Lower lobe of right lung (tissue), 2 donors: ENCODE results near the gene MICOS13. TPM values are rescaled to one million over a fixed set of nuclear protein-coding genes. Genes with fewer than 3 reads are reported as not detected.

Experiments
- ATAC-seq, 2 donors: fragments of 200-7000 bp; cut with Tn5 transposase; one replicate each; pipeline ENCODE4 v1.9.1; 2020 to 2022; ENCODE audit warnings: mild to moderate bottlenecking in 2 of 2, moderate library complexity in 2 of 2
- DNase-seq: peaks from one replicate; pipeline ENCODE4 v3.0.0-alpha.2; 2020
- H3K27ac ChIP-seq: fragments of 200-600 bp; one replicate; pipeline ENCODE4 v1.8.0; 2022
- H3K27me3 ChIP-seq: fragments of 200-600 bp; one replicate; pipeline ENCODE4 v1.8.0; 2022; ENCODE audit warnings: low read depth
- H3K36me3 ChIP-seq: fragments of 200-600 bp; one replicate; pipeline ENCODE4 v1.8.0; 2022; ENCODE audit warnings: mild to moderate bottlenecking
- H3K4me1 ChIP-seq: fragments of 200-600 bp; one replicate; pipeline ENCODE4 v1.8.0; 2022
- H3K4me3 ChIP-seq: fragments of 200-600 bp; one replicate; pipeline ENCODE4 v1.8.0; 2022; ENCODE audit warnings: mild to moderate bottlenecking
- H3K9me3 ChIP-seq: fragments of 200-600 bp; one replicate; pipeline ENCODE4 v1.8.0; 2022
- intact Hi-C: fragments of 100-400 bp; cut with DNase I; formaldehyde crosslinking; loops from one replicate; pipeline ENCODE4 v1.11.0; 2022
- total RNA-seq: library from RNA; stranded (reverse); fragmentation: NEBNext Ultra II Directional; extraction: Animal tissue kit (Norgen Biotek cat#: 25700); gene quantifications from one replicate; pipeline ENCODE4 v1.2.1, GENCODE V29; 2021
- TF ChIP-seq, protein P1 (sequence below): fragments of 200-600 bp; IDR thresholded peaks from one replicate; pipeline ENCODE4 v1.8.0; 2022; ENCODE audit warnings: antibody characterized with exemption, mild to moderate bottlenecking
- donor health status: DM: no; HTN: yes; CAD: no; lungs with severe emphysema.

Gene MICOS13
- total RNA-seq, 1 donor from 2014 or later: 42.7 TPM

DNA sequence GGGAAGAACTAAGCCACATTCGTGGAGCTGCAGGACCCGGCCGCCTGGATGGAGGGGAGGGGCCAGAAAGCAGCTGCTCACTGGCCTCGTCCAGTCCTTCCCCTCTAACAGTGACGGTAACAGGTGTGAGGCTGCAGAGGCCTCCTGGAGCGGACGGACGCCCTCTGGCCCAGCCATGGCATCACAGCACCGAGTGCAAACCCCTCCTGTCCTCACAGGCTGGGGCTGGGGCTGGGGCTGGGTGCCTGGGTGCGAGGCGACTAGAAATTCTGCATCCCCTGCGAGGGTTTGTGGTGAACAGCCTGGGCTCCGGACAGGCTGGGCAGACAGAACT is 3.6 kb downstream of the MICOS13 start:
- DNase-seq: no peak
- intact Hi-C loops: no loop called here

DNA sequence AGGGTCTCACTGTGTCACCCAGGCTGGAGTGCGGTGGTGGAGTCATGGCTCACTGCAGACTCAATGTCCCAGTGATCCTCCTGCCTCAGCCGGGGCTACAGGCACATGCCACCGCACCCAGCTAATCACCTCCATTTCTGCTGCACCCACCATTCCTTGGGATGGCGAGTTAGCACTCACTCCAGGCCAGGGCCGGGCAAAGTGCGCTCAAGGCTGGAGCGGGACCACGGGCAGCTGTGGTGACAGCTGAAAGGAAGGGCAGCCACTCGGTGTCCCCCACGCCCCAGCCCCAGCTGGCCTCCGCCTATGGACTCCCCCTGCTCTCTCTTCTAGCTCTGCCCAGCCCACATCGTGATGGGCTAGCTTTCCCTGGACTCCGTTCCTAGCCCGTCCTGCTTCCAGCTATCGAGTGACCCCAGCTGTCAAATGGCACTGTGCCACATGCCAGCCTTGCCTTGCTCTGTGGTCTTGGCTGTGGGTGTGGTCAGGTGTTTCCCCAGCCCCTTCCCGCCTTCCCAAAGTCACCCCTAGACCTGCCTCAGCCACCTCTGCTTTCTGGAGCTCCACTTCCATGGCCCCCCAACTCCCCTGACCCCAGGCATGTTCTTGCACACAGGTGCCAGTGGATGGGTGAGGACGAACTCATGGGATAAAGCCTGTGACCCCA is 4.1 kb downstream of the MICOS13 start:
- Histone ChIP-seq H3K36me3 (peaks cover 25% of the 10 kb centered on the region), H3K9me3 (no peaks in the 10 kb centered on the region), H3K27ac (no peak overlapping the region), H3K4me1 (peaks cover 15% of the 10 kb centered on the region), H3K27me3 (no peaks in the 10 kb centered on the region), H3K4me3 (no peak overlapping the region)
- DNase-seq (no peak), ATAC-seq (no peak)
- intact Hi-C loops: no loop called here
- TF ChIP-seq, protein P1, sequence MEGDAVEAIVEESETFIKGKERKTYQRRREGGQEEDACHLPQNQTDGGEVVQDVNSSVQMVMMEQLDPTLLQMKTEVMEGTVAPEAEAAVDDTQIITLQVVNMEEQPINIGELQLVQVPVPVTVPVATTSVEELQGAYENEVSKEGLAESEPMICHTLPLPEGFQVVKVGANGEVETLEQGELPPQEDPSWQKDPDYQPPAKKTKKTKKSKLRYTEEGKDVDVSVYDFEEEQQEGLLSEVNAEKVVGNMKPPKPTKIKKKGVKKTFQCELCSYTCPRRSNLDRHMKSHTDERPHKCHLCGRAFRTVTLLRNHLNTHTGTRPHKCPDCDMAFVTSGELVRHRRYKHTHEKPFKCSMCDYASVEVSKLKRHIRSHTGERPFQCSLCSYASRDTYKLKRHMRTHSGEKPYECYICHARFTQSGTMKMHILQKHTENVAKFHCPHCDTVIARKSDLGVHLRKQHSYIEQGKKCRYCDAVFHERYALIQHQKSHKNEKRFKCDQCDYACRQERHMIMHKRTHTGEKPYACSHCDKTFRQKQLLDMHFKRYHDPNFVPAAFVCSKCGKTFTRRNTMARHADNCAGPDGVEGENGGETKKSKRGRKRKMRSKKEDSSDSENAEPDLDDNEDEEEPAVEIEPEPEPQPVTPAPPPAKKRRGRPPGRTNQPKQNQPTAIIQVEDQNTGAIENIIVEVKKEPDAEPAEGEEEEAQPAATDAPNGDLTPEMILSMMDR: no peak

More for the DNA sequence above, 3.6 kb downstream of the MICOS13 start:
- peaks cover 20% of the 10 kb centered on the region for H3K36me3 ChIP-seq
- peaks cover 16% of the 10 kb centered on the region for H3K4me1 ChIP-seq
- no peak overlapping the region for H3K4me3 ChIP-seq
- no peak for ATAC-seq
- H3K27ac ChIP-seq: no peak overlapping the region
- H3K9me3 ChIP-seq: no peaks in the 10 kb centered on the region
- H3K27me3 ChIP-seq: no peaks in the 10 kb centered on the region
- TF ChIP-seq, protein P1: no peak

DNA sequence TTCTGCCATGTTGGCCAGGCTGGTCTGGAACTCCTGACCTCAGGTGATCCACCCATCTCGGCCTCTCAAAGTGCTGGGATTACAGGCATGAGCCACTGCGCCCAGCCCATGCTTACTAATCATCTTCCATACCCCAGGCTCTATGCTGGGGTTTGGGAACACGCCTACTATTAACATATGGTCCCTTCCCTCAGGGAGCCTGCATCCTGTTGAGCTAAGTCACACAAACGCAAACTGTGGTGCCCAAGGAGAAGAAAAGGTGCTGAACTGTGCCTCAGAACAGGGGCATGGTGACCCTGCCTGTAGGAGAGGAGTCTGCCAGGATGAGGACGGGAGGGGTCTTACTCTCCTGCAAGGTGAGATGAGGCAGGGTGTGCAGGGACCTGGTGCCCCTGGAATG is 5.6 kb downstream of the MICOS13 start:
- DNase-seq (no peak), ATAC-seq (no peak)
- Histone ChIP-seq H3K27me3 (no peaks in the 10 kb centered on the region), H3K9me3 (no peaks in the 10 kb centered on the region), H3K36me3 (peaks cover 31% of the 10 kb centered on the region), H3K4me1 (peaks cover 10% of the 10 kb centered on the region), H3K27ac (no peak overlapping the region), H3K4me3 (no peak overlapping the region)
- intact Hi-C loops: no loop called here
- TF ChIP-seq, protein P1: no peak

DNA sequence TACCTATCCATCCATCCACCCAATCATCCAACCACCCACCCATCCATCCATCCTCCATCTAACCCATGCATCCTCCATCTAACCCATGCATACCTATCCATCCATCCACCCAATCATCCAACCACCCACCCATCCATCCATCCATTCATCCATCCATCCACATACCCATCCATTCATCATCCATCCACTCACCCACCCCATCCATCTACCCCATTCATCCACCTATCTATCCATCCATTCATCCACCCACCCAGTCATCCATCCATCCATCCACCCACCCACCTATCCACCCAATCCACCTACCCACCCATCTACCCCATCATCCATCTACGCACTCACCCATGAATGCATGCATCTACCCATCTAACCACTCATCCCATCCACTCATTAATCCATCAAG is 6.6 kb downstream of the MICOS13 start:
- H3K36me3 ChIP-seq: peaks cover 40% of the 10 kb centered on the region
- DNase-seq (no peak), ATAC-seq (no peak)
- H3K4me1 ChIP-seq: peaks cover under 1% of the 10 kb centered on the region
- H3K27ac ChIP-seq: no peak overlapping the region
- TF ChIP-seq, protein P1: no peak
- H3K27me3 ChIP-seq: no peaks in the 10 kb centered on the region
- no peaks in the 10 kb centered on the region for H3K9me3 ChIP-seq
- intact Hi-C loops: no loop called here
- no peak overlapping the region for H3K4me3 ChIP-seq

DNA sequence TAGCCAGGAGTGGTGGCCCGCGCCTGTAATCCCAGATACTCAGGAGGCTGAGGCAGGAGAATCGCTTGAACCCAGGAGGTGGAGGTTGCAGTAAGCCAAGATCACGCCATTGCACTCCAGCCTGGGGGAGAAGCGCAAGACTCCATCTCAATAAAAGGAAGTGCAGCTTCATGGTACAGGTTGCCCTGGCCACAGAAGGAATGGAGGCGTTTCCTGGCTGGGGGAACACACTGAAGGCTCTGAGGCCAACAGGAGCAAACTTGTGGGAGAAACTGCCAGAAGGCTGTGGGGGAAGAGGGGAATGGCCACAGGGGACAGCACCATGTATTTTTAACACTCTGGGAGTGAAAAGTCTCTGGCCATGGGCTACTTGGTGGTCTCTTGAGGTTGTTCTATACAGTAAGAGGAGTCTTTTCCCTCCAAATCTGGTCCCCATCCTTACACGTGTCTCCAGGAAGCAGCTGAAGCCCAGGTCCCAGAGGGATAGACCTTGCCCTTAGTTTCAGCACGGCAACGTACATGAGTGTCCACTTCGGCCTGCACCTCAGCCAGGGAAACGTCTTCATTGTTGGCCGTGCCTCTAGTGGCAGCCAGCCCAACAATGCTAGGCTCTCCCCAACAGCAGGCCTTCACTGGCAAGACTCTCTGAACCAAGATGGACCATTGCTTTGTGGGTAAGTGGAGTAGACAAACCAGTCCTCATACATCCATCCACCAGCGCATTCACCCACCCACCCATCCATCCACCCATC is 7.4 kb downstream of the MICOS13 start:
- ATAC-seq (no peak), DNase-seq (no peak)
- no peaks in the 10 kb centered on the region for H3K9me3 ChIP-seq
- TF ChIP-seq, protein P1: no peak
- H3K4me3 ChIP-seq: no peak overlapping the region
- intact Hi-C loops: no loop called here
- H3K27ac ChIP-seq: no peak overlapping the region
- peaks cover 40% of the 10 kb centered on the region for H3K36me3 ChIP-seq
- no peaks in the 10 kb centered on the region for H3K27me3 ChIP-seq
- H3K4me1 ChIP-seq: no peaks in the 10 kb centered on the region
